ENCODE measurements around the gene PPP1R12A.

PPP1R12A gene

DNA sequence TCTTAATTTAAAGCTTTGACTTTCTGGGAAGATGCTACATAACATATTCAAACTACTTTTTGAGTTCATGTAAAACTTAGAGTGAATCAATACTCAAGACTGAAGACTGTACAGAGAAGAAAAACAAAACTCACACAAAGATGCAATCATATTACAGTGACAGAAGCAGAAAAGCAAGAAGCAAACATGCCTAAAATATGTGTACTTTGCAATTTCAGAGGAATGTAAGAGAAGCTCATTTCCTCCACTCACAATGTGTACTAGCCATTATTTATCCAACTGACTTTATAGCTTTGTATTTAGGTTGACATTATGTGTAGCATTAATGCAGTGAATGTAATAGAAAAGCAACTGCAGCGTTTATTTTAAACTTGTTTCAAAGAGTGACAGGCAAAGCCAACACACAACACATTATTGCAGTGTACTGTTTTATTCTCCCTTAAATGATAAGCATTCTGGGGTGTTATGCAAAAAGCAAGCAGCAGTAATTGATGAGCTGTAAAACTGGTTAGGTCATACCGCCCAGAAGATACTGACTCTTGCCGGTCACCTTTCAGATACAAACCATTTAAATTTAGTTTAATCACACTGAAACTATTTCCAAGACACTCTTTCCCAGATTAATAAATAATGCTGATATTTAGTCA, 156.0 kb downstream of the PPP1R12A start:
- H3K27ac ChIP-seq (ENCODE audit: low read length), result no peak overlapping the region

DNA sequence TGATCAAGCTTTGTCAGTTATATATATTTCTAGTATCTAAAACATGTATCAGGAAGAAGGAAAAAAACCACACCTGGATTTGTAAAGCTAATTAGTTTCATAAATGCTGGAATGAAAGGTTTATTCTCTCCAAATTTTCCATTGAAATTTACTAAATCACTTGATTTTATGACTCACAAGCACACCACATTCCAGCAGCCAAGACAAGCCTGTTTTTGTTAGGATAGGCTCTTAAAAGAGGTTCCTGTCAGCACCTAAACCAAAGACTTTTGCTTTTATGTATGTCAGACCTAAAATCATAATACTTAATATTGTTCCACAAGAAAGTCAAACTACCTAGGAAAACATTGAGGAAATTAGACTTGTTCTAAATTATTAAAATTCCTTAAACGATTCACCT, 158.8 kb downstream of the PPP1R12A start:
- H3K9ac ChIP-seq (ENCODE audit: low read length), result no peak overlapping the region
- no peaks in the 10 kb centered on the region for H3K27me3 ChIP-seq (ENCODE audit: control insufficient read depth, insufficient read depth, low read length)
- H3K27ac ChIP-seq (ENCODE audit: low read length), result no peak overlapping the region
- no peak overlapping the region for H3K4me3 ChIP-seq (ENCODE audit: low read length)
- no peaks in the 10 kb centered on the region for H3K9me3 ChIP-seq (ENCODE audit: control insufficient read depth, low read depth, low read length)
- H3K36me3 ChIP-seq (ENCODE audit: control insufficient read depth, low read depth, low read length), result peaks cover 30% of the 10 kb centered on the region
- H3K4me1 ChIP-seq (ENCODE audit: control insufficient read depth, low read depth, low read length), result no peaks in the 10 kb centered on the region

More for the DNA sequence above, 156.0 kb downstream of the PPP1R12A start:
- H3K36me3 ChIP-seq (ENCODE audit: control insufficient read depth, low read depth, low read length), result peaks cover 30% of the 10 kb centered on the region
- peaks cover 4% of the 10 kb centered on the region for H3K4me1 ChIP-seq (ENCODE audit: control insufficient read depth, low read depth, low read length)
- H3K9me3 ChIP-seq (ENCODE audit: control insufficient read depth, low read depth, low read length), result no peaks in the 10 kb centered on the region
- H3K4me3 ChIP-seq (ENCODE audit: low read length), result no peak overlapping the region
- H3K9ac ChIP-seq (ENCODE audit: low read length), result no peak overlapping the region
- H3K27me3 ChIP-seq (ENCODE audit: control insufficient read depth, insufficient read depth, low read length), result no peaks in the 10 kb centered on the region

DNA sequence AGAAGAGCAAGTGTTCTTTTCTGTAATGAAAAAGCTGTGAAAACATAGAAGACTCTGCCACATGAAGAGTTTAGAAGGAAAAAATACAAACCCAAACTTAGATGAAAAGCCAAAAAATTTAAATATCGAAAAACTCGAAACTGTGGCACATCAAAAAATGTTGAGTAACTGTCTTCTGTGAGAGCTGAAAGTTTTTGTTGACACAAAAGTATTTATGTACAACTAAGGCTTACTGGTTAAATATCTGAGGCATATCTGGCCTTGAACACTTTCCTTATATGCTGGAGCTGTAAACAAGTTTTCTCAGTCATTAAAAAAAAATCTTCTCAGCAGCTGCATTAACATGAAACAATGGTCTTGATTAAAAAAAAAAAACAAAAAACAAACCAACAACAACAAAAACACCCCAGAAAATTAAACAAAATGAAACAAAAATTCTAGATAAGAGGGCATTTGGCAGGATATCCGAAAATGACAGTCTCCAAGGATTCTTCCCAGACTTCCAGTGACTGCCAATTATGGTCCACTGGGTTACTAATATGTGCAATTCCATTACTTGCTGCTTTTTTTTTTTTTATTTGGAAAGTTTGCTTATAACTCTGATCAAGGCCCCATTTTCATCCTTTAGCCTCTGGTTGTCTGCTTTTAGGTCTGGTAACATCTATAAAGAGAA, 159.4 kb downstream of the PPP1R12A start:
- Histone ChIP-seq H3K9ac (ENCODE audit: low read length) (no peak overlapping the region), H3K4me3 (ENCODE audit: low read length) (no peak overlapping the region), H3K9me3 (ENCODE audit: control insufficient read depth, low read depth, low read length) (no peaks in the 10 kb centered on the region), H3K27ac (ENCODE audit: low read length) (no peak overlapping the region), H3K27me3 (ENCODE audit: control insufficient read depth, insufficient read depth, low read length) (no peaks in the 10 kb centered on the region), H3K4me1 (ENCODE audit: control insufficient read depth, low read depth, low read length) (no peaks in the 10 kb centered on the region), H3K36me3 (ENCODE audit: control insufficient read depth, low read depth, low read length) (peaks cover 27% of the 10 kb centered on the region)

DNA sequence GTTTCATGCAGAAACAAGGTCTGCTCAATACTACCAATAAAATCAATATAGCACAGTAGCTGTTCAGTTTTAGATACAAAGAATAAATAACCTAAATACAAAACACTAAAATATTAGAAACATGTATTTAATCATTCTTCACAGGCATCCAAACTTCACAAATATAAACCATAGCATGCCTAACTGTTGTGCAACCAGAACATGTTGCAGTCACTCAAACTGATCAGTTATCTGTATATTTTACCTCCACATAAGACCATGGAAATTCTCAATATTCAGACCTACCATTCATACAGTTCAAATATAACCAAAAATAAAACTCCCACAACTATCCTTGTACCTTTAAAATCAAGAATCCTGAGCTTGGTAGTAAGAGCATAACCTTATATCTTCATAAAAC, 161.0 kb downstream of the PPP1R12A start:
- H3K36me3 ChIP-seq (ENCODE audit: control insufficient read depth, low read depth, low read length), result peaks cover 20% of the 10 kb centered on the region
- H3K9ac ChIP-seq (ENCODE audit: low read length), result no peak overlapping the region
- H3K27ac ChIP-seq (ENCODE audit: low read length), result no peak overlapping the region
- no peak overlapping the region for H3K4me3 ChIP-seq (ENCODE audit: low read length)
- no peaks in the 10 kb centered on the region for H3K4me1 ChIP-seq (ENCODE audit: control insufficient read depth, low read depth, low read length)
- no peaks in the 10 kb centered on the region for H3K9me3 ChIP-seq (ENCODE audit: control insufficient read depth, low read depth, low read length)
- no peaks in the 10 kb centered on the region for H3K27me3 ChIP-seq (ENCODE audit: control insufficient read depth, insufficient read depth, low read length)

DNA sequence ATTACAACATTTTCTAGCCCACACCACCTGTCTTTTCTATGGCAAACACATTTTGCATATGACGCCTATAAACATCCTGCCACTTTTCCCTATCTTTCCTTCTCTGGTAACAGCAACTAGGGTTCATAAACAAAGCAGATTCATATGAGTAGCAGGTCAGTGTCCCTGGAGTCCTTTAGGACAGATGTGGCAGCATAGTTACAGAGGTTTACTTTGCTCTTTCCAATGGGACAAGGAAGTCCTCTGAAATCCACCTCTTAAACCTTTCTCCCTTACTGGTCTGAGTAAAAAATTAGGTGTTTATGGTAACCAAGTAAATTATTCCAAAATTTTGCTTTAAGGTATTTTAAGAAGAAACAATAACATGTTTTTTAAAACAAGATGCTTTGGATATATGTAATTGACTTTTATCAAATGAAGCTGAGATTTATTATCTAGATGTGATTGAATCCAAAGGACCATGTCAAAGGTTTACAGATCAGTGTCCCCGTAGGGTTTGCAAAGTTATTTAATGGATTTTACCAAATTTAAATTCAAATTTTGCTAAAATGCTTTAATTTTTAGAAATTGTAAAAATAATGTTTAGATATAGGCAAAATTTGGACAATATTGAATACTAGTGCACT, 164.9 kb downstream of the PPP1R12A start:
- peaks cover 7% of the 10 kb centered on the region for H3K36me3 ChIP-seq (ENCODE audit: control insufficient read depth, low read depth, low read length)
- no peaks in the 10 kb centered on the region for H3K9me3 ChIP-seq (ENCODE audit: control insufficient read depth, low read depth, low read length)
- H3K27me3 ChIP-seq (ENCODE audit: control insufficient read depth, insufficient read depth, low read length), result no peaks in the 10 kb centered on the region
- H3K9ac ChIP-seq (ENCODE audit: low read length), result no peak overlapping the region
- no peaks in the 10 kb centered on the region for H3K4me1 ChIP-seq (ENCODE audit: control insufficient read depth, low read depth, low read length)
- no peak overlapping the region for H3K4me3 ChIP-seq (ENCODE audit: low read length)
- no peak overlapping the region for H3K27ac ChIP-seq (ENCODE audit: low read length)

DNA sequence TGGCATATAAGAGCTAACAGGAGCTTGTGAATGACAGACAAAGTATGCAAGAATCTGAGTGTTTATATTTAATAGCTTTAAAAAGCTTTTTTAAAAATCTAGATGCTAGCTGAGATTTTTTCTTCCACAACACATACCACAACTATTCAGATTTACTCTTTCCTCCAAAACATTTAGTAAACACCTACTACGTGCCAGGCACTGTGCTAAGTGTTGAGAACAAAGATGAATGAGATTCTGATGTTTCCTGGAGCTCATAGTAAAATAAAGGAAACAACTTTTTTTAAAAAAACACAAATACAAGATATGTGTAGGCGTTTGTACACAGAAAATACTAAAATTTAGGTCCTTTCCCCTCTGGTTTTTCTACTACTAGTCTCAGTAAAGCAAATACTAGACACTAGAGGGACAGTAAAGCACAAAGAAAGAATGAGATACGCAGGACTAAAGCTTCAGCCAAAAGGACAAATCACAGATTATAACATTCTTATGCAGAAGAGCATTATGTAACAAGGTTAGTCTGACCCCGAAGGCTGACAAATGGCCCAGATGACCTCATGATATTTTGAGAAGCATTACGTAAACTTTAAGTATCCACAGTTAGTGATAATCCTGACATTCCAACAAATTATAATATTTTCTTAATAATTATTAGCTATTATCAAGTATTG, 165.6 kb downstream of the PPP1R12A start:
- Histone ChIP-seq H3K4me3 (ENCODE audit: low read length) (no peak overlapping the region), H3K27ac (ENCODE audit: low read length) (no peak overlapping the region), H3K9ac (ENCODE audit: low read length) (no peak overlapping the region), H3K27me3 (ENCODE audit: control insufficient read depth, insufficient read depth, low read length) (no peaks in the 10 kb centered on the region), H3K9me3 (ENCODE audit: control insufficient read depth, low read depth, low read length) (no peaks in the 10 kb centered on the region), H3K36me3 (ENCODE audit: control insufficient read depth, low read depth, low read length) (peaks cover under 1% of the 10 kb centered on the region), H3K4me1 (ENCODE audit: control insufficient read depth, low read depth, low read length) (no peaks in the 10 kb centered on the region)

DNA sequence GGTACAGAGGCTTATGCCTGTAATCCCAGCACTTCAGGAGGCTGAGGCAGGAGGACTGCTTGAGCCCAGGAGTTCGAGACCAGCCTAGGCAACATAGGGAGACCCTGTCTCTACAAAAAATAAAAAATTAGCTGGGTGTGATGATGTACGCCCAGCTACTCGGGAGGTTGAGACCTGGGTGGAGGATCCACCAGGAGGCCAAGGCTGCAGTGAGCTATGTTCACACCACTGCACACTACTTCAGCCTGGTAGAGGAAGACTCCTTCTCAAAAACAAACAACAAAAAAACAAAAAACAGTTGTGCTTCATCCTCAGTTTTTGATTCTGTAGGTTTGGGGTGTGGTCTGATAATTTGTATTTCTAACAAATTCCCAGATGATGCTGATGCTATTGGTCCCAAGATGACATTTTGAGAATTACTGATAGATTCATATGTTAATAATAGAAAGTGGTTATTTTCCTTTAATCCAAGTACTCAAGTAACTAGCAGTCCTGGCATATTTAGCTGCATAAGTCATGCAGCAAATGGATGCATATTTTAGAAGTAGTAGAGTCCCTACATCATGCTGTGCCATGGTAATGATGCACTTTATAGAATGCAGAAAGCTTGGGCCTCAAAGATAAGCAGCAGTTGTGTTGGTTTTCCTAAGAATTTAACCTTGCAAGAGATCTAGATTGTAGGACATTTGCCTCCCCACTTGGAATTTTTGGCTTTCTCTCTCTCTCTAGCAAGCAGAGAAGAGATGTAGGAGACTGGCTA, 168.0 kb downstream of the PPP1R12A start:
- Histone ChIP-seq H3K27me3 (ENCODE audit: control insufficient read depth, insufficient read depth, low read length) (no peaks in the 10 kb centered on the region), H3K9me3 (ENCODE audit: control insufficient read depth, low read depth, low read length) (no peaks in the 10 kb centered on the region), H3K9ac (ENCODE audit: low read length) (no peak overlapping the region), H3K27ac (ENCODE audit: low read length) (no peak overlapping the region), H3K36me3 (ENCODE audit: control insufficient read depth, low read depth, low read length) (no peaks in the 10 kb centered on the region), H3K4me1 (ENCODE audit: control insufficient read depth, low read depth, low read length) (no peaks in the 10 kb centered on the region), H3K4me3 (ENCODE audit: low read length) (no peak overlapping the region)

DNA sequence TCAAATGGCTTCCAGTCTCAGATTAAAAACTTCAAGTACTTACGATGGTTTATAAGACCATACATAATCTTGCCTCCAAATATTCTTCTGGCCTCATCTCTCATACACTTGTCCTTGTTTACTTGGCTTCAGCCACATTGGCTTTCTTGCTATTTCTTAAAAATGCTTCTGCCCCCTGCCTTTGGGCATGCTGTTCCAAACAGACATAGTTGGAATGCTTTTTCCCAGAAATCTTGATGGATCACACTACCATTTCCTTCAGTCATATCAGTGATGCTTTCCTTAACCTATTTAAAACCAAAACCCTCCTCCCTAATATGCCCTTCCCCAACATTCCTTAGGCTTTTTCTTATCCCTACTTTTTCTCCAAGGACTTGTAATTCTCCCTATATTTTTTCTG, 169.7 kb downstream of the PPP1R12A start:
- H3K4me1 ChIP-seq (ENCODE audit: control insufficient read depth, low read depth, low read length), result no peaks in the 10 kb centered on the region
- H3K4me3 ChIP-seq (ENCODE audit: low read length), result no peak overlapping the region
- H3K9ac ChIP-seq (ENCODE audit: low read length), result no peak overlapping the region
- no peaks in the 10 kb centered on the region for H3K36me3 ChIP-seq (ENCODE audit: control insufficient read depth, low read depth, low read length)
- H3K27me3 ChIP-seq (ENCODE audit: control insufficient read depth, insufficient read depth, low read length), result no peaks in the 10 kb centered on the region
- no peaks in the 10 kb centered on the region for H3K9me3 ChIP-seq (ENCODE audit: control insufficient read depth, low read depth, low read length)
- H3K27ac ChIP-seq (ENCODE audit: low read length), result no peak overlapping the region

DNA sequence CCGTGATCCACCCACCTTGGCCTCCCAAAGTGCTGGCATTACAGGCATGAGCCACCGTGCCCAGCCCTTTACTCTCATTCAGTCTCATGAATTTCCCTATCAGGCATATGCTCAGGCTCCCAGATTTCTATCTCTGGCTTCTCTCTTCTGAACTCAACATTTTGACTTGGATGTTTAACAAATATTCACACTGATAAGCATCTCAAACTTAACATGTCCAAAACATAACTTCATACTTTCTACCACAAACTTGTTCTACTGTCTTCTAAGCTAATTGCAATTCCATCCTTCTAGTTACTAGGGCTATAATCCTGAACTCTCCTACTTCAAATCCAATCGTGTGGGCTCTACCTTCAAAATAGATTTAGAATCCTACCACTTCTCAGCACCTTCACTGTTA, 170.3 kb downstream of the PPP1R12A start:
- H3K4me3 ChIP-seq (ENCODE audit: low read length), result no peak overlapping the region
- H3K27me3 ChIP-seq (ENCODE audit: control insufficient read depth, insufficient read depth, low read length), result no peaks in the 10 kb centered on the region
- no peak overlapping the region for H3K9ac ChIP-seq (ENCODE audit: low read length)
- H3K4me1 ChIP-seq (ENCODE audit: control insufficient read depth, low read depth, low read length), result no peaks in the 10 kb centered on the region
- no peaks in the 10 kb centered on the region for H3K9me3 ChIP-seq (ENCODE audit: control insufficient read depth, low read depth, low read length)
- no peak overlapping the region for H3K27ac ChIP-seq (ENCODE audit: low read length)
- H3K36me3 ChIP-seq (ENCODE audit: control insufficient read depth, low read depth, low read length), result no peaks in the 10 kb centered on the region

DNA sequence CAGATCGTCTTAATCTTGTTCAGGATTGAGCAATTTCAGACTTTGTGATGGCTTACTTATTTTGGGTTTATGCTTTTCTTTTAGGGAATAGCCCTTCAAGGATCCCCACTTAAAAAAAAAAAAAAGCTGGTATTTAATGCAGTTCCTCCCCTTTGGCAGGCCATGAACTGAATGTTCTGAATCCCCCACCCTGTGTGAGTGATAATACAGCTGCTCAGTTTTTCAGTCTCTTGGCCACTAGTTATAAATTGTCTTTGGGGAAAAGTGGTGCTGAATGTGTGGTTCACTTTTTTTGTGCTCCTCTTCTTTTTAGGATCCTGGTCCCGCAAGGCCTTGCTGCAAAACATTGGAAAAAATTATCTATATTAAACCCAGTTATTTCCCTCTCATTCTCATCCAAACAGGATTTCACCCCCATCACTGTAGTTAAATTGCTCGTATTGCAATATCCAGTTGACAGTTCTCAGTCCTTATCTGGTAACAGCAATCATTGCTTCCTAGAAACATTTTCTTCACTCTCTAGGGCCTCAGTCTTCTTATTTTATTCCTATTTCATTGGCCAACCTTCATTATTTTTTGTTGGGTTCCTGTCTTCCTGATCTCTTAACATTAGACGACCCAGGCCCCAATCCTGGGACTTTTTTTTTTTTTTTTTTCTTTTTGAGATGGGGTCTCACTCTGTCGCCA, 171.0 kb downstream of the PPP1R12A start:
- H3K4me3 ChIP-seq (ENCODE audit: low read length), result no peak overlapping the region
- H3K27me3 ChIP-seq (ENCODE audit: control insufficient read depth, insufficient read depth, low read length), result no peaks in the 10 kb centered on the region
- no peaks in the 10 kb centered on the region for H3K4me1 ChIP-seq (ENCODE audit: control insufficient read depth, low read depth, low read length)
- no peaks in the 10 kb centered on the region for H3K9me3 ChIP-seq (ENCODE audit: control insufficient read depth, low read depth, low read length)
- H3K27ac ChIP-seq (ENCODE audit: low read length), result no peak overlapping the region
- H3K9ac ChIP-seq (ENCODE audit: low read length), result no peak overlapping the region
- no peaks in the 10 kb centered on the region for H3K36me3 ChIP-seq (ENCODE audit: control insufficient read depth, low read depth, low read length)

DNA sequence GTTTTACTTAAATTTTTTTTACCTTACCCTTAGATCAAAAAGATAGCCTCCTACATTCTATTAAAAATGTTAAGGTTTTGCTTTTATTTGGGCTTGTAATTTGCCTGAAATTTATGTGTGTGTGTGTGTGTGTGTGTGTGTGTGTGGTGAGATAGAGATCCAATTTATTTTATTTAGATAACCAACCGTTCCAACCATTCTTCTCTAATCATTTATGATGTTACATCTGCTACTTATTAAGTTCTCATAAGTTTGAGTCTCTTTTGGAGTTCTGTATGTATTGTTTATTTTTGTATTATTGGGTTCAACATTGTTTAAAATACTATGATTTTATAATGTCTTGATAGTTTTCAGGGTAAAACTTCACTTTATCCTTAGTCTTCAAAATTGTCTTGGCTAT, 173.6 kb downstream of the PPP1R12A start:
- H3K27me3 ChIP-seq (ENCODE audit: control insufficient read depth, insufficient read depth, low read length), result no peaks in the 10 kb centered on the region
- H3K9me3 ChIP-seq (ENCODE audit: control insufficient read depth, low read depth, low read length), result no peaks in the 10 kb centered on the region
- H3K36me3 ChIP-seq (ENCODE audit: control insufficient read depth, low read depth, low read length), result no peaks in the 10 kb centered on the region
- H3K4me1 ChIP-seq (ENCODE audit: control insufficient read depth, low read depth, low read length), result no peaks in the 10 kb centered on the region
- H3K27ac ChIP-seq (ENCODE audit: low read length), result no peak overlapping the region
- no peak overlapping the region for H3K9ac ChIP-seq (ENCODE audit: low read length)
- no peak overlapping the region for H3K4me3 ChIP-seq (ENCODE audit: low read length)

Data from iPS-18a (cell line).